Thymus (tissue), 11 donors: ENCODE measurements around the gene PRKN. TPM values are rescaled to one million over a fixed set of nuclear protein-coding genes. Genes with fewer than 3 reads are reported as not detected.
"Not testable (repeated sequence)": the region's sequence is repeated elsewhere in the genome, so short reads cannot be mapped to it uniquely, and the experiment has no call there.

Experiments used
- DNase-seq, 9 donors: peaks; one replicate each; pipeline ENCODE4 v3.0.0-alpha.2; 2013; ENCODE audit warnings: low spot score in 9 of 9, low read depth in 6 of 9, missing footprints in 1 of 9
- H3K27ac ChIP-seq, 2 donors: one replicate each; pipeline ENCODE4 v1.5.1; 2013; ENCODE audit warnings: control low read depth in 1 of 2, low read depth in 1 of 2, low read length in 1 of 2, mild to moderate bottlenecking in 1 of 2, moderate library complexity in 1 of 2
- H3K27me3 ChIP-seq, 2 donors: one replicate each; pipeline ENCODE4 v1.5.1; 2013; ENCODE audit warnings: low read length in 1 of 2; ENCODE audit not compliant: control insufficient read depth in 2 of 2, insufficient read depth in 1 of 2
- H3K36me3 ChIP-seq, 2 donors: one replicate each; pipeline ENCODE4 v1.5.1; 2013; ENCODE audit warnings: low read length in 1 of 2, mild to moderate bottlenecking in 1 of 2, moderate library complexity in 1 of 2; ENCODE audit not compliant: control insufficient read depth in 2 of 2, insufficient read depth in 2 of 2
- H3K4me1 ChIP-seq, 2 donors: one replicate each; pipeline ENCODE4 v1.5.1; 2013; ENCODE audit warnings: low read length in 2 of 2; ENCODE audit not compliant: control insufficient read depth in 2 of 2, insufficient read depth in 2 of 2
- H3K4me3 ChIP-seq, 2 donors: one replicate each; pipeline ENCODE4 v1.5.1; 2013; ENCODE audit warnings: low read length in 2 of 2, control low read depth in 1 of 2, mild to moderate bottlenecking in 1 of 2
- H3K9me3 ChIP-seq, 2 donors: one replicate each; pipeline ENCODE4 v1.5.1; 2013; ENCODE audit warnings: low read length in 1 of 2, mild to moderate bottlenecking in 1 of 2; ENCODE audit not compliant: control insufficient read depth in 2 of 2, insufficient read depth in 1 of 2
- WGBS: extraction: QIAGEN DNeasy Blood & Tissue Kit; methylation state at CpG from one replicate; pipeline ENCODE4 v1.1.7; 2013; 5-methylcytosine and 5-hydroxymethylcytosine counted together
- polyA plus RNA-seq: library from polyadenylated mRNA; stranded (reverse); fragments of 200-250 nt; gene quantifications from one replicate; pipeline ENCODE4 v1.2.3, GENCODE V29; 2013
- total RNA-seq: library from RNA; stranded (reverse); fragments of 120-200 nt; gene quantifications from one replicate; pipeline ENCODE4 v1.2.4, GENCODE V29; 2013
- donor health status: healthy.

The PRKN gene
- total and polyA plus RNA-seq, 2 donors, result 0.48 to 0.71 TPM

DNA sequence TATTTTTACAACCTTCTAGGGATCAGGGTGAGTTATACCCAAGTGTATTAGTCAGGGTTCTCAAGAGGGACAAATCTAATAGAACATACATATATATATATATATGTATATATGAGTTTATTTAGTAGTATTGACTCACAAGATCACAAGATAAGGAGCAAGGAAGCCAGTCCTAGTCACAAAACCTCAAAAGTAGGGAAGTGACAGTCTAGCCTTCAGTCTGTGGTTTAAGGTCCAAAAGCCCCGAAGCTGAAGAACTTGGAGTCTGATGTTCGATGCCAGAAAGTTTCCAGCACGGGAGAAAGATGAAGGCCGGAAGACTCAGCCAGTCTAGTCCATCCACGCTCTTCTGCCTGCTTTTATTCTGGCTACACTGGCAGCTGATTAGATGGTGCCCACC, 821.0 kb downstream of the PRKN start:
- no peak for DNase-seq
- Histone ChIP-seq H3K27ac (no peak overlapping the region), H3K9me3 (peaks cover 0 to 3% of the 10 kb centered on the region in 2 donors), H3K4me1 (no peaks in the 10 kb centered on the region), H3K36me3 (no peaks in the 10 kb centered on the region), H3K4me3 (no peak overlapping the region), H3K27me3 (no peaks in the 10 kb centered on the region)
- WGBS, result 65% methylated on average over 5 of the region's 5 CpGs

GRCh38 chr6:161903584-161904212, 823.9 kb downstream of the PRKN start:
- no peaks in the 10 kb centered on the region for H3K4me1 ChIP-seq
- no peak overlapping the region for H3K27ac ChIP-seq
- WGBS, result 94% methylated on average over 2 of the region's 2 CpGs
- DNase-seq, result no peak
- peaks cover 0 to 3% of the 10 kb centered on the region in 2 donors for H3K9me3 ChIP-seq
- no peaks in the 10 kb centered on the region for H3K36me3 ChIP-seq
- H3K27me3 ChIP-seq, result no peaks in the 10 kb centered on the region
- no peak overlapping the region for H3K4me3 ChIP-seq

DNA sequence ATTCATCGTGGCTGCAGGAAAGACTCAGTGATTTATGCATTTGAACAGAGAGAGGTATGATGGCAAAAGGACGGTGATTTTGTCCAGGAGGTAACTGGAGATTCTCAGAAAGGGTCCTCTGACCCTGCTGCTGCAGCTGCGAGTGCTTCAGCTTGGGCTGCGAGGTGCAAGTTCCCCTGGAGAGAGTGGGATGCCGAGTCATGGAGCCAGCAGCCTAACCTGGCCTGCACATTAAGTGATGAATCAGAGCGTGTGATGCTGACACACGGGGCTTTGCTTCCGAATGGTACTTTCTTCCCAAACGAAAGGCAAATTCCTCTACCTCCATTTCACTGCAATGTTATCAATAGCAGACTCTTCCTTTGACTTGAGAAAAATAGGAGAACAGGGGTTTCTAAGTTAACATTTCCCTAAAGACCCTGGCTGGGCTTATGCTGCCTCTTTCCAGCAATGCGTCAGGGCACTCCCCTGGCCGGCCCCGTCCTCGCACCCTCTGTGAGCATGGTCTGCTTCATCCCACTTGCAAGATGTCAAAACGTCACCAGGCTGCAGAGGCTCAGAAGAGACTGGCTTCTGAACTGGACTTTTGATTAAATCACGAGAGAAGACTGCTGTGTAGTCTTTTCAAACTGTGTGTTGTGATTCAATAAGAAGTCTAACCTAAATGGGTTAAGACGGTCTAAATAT, 825.7 kb downstream of the PRKN start:
- H3K9me3 ChIP-seq, result peaks cover 0 to 3% of the 10 kb centered on the region in 2 donors
- 88% methylated on average over 16 of the region's 16 CpGs for WGBS
- no peaks in the 10 kb centered on the region for H3K36me3 ChIP-seq
- H3K27me3 ChIP-seq, result no peaks in the 10 kb centered on the region
- H3K4me3 ChIP-seq, result no peak overlapping the region
- H3K4me1 ChIP-seq, result no peaks in the 10 kb centered on the region
- DNase-seq, result no peak
- no peak overlapping the region for H3K27ac ChIP-seq

DNA sequence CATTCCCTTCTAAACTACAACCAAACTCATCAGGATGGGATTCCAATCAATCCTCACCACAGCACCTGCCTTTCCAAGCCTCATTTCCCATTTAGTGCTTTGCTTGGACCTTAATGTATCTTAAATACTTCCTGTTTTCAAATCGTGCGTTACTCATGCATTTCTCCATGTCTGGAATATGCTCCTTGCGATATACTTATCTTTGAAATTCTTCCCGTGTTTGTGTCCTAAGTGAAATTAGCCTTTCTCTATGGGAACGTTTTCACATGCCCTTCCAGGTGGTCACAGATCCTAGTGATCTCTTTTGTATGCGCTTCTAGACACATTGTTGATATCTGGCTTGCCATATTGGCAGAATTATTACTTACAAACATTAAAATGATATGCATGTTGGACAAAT, 833.1 kb downstream of the PRKN start:
- no peaks in the 10 kb centered on the region for H3K9me3 ChIP-seq
- H3K36me3 ChIP-seq, result no peaks in the 10 kb centered on the region
- no peak overlapping the region for H3K27ac ChIP-seq
- no peaks in the 10 kb centered on the region for H3K27me3 ChIP-seq
- DNase-seq, result no peak
- no peak overlapping the region for H3K4me3 ChIP-seq
- 84% methylated on average over 6 of the region's 6 CpGs for WGBS
- H3K4me1 ChIP-seq, result no peaks in the 10 kb centered on the region

GRCh38 chr6:161891542-161891941, 836.0 kb downstream of the PRKN start:
- H3K27ac ChIP-seq, result no peak overlapping the region
- 91% methylated on average over 2 of the region's 2 CpGs for WGBS
- H3K4me3 ChIP-seq, result no peak overlapping the region
- no peaks in the 10 kb centered on the region for H3K36me3 ChIP-seq
- DNase-seq, result no peak
- H3K9me3 ChIP-seq, result no peaks in the 10 kb centered on the region
- no peaks in the 10 kb centered on the region for H3K27me3 ChIP-seq
- no peaks in the 10 kb centered on the region for H3K4me1 ChIP-seq

- no peaks in the 10 kb centered on the region for H3K36me3 ChIP-seq
- H3K4me1 ChIP-seq, result no peaks in the 10 kb centered on the region
- H3K27me3 ChIP-seq, result no peaks in the 10 kb centered on the region
- H3K4me3 ChIP-seq, result no peak overlapping the region
- 81% methylated on average over 15 of the region's 15 CpGs for WGBS
- H3K9me3 ChIP-seq, result no peaks in the 10 kb centered on the region
- no peak overlapping the region for H3K27ac ChIP-seq
- DNase-seq, result no peak
Measured at GRCh38 chr6:161890832-161891297, 836.7 kb downstream of the PRKN start.

DNA sequence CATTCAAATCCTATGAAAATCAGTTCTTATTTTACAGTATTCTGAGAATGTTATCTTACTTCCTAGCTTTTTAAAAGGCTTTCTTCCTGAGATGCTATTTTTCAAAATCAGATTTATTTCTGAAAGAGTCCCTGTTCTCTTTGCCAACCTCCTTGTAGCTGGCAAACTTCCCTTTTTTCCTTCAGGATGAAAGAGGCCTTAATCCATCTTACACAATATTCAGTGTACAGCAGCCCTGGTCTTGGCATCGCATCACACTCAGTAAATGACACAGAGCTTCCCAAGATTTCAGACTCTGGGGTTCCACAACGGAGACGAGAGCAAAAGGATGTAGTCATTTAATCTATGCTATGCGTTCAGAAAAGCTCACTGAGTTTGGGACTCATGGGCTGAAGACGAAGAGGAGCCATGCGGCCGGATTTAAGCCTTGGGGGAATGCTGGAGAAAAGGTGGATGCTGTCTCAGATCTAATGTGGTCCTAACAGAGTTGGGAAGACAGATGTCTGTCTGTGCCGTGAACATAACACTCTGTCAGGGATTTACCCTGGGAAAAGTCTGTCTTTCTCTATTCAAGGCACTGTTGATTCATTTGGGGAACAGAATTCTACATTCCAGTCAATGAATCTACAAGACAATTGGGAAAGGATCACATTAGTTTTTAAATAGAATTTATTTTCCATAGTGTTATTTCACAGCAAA, 837.3 kb downstream of the PRKN start:
- Histone ChIP-seq H3K9me3 (no peaks in the 10 kb centered on the region), H3K36me3 (no peaks in the 10 kb centered on the region), H3K4me1 (no peaks in the 10 kb centered on the region), H3K27ac (no peak overlapping the region), H3K27me3 (no peaks in the 10 kb centered on the region), H3K4me3 (no peak overlapping the region)
- no peak for DNase-seq
- WGBS, result 83% methylated on average over 8 of the region's 8 CpGs

GRCh38 chr6:161889324-161889723, 838.2 kb downstream of the PRKN start:
- 82% methylated on average over 7 of the region's 7 CpGs for WGBS
- no peak overlapping the region for H3K4me3 ChIP-seq
- no peak overlapping the region for H3K27ac ChIP-seq
- no peaks in the 10 kb centered on the region for H3K36me3 ChIP-seq
- no peak for DNase-seq
- H3K9me3 ChIP-seq, result no peaks in the 10 kb centered on the region
- H3K4me1 ChIP-seq, result no peaks in the 10 kb centered on the region
- no peaks in the 10 kb centered on the region for H3K27me3 ChIP-seq

DNA sequence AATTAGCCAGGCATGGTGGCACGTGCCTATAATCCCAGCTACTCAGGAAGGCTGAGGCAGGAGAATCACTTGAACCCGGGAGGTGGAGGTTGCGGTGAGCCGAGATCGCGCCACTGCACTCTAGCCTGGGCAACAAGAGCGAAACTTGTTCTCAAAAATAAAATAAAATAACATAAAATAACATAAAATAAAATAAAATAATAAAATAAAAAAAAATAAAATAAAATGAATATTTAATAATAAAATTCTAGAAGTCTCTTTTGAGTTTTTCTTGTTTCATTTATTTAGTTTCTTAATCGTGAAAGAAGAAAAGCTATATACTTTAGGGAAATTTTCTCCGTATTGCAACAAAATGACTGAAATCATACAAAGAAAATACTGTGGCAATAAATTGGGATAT, 841.0 kb downstream of the PRKN start:
- not testable (repeated sequence) for H3K9me3 ChIP-seq, H3K36me3 ChIP-seq, H3K27me3 ChIP-seq, H3K27ac ChIP-seq, H3K4me1 ChIP-seq, H3K4me3 ChIP-seq, DNase-seq
- WGBS, result 95% methylated on average over 9 of the region's 9 CpGs
